H54 (cell line): ENCODE data around the gene HDAC9.

Experiments used
- DNase-seq: peaks from one replicate; pipeline ENCODE4 v3.0.0; 2011; ENCODE audit warnings: low spot score, mixed read lengths; ENCODE audit not compliant: insufficient read length
- FAIRE-seq: peaks from 3 replicates; lab custom pipeline; 2011; peaks lifted over from hg19 to GRCh38; lab: Jason Lieb, UNC
- POLR2A ChIP-seq: IDR thresholded peaks from 2 replicates; pipeline ENCODE4 v1.6.1; 2011; ENCODE audit warnings: low read depth, mild to moderate bottlenecking, low read length

Gene HDAC9

GRCh38 chr7:18472161-18472483 is 23.4 kb upstream of the HDAC9 start:
- no peak for DNase-seq
- FAIRE-seq, result no peak
- no peak for TF ChIP-seq POLR2A

- FAIRE-seq, result no peak
- DNase-seq, result no peak
- no peak for TF ChIP-seq POLR2A
These were observed 22.4 kb upstream of the HDAC9 start for GRCh38 chr7:18473119-18473518.

GRCh38 chr7:18474944-18475343 is 20.6 kb upstream of the HDAC9 start:
- DNase-seq (no peak), FAIRE-seq (peak; percentile 23)
- TF ChIP-seq POLR2A, result no peak

- TF ChIP-seq POLR2A, result no peak
- no peak for DNase-seq
- no peak for FAIRE-seq
These were observed 20.1 kb upstream of the HDAC9 start for GRCh38 chr7:18475488-18475887.

- DNase-seq (no peak), FAIRE-seq (peak; percentile 36)
- TF ChIP-seq POLR2A, result no peak
These were observed 13.8 kb upstream of the HDAC9 start for GRCh38 chr7:18481776-18482175.

GRCh38 chr7:18488049-18488448 is 7.5 kb upstream of the HDAC9 start:
- DNase-seq (no peak), FAIRE-seq (no peak)
- TF ChIP-seq POLR2A, result no peak

- no peak for TF ChIP-seq POLR2A
- DNase-seq (no peak), FAIRE-seq (peak; percentile 67)
These were observed 5.9 kb upstream of the HDAC9 start for GRCh38 chr7:18489624-18490023.

GRCh38 chr7:18491871-18492270 is 3.7 kb upstream of the HDAC9 start:
- DNase-seq (no peak), FAIRE-seq (no peak)
- no peak for TF ChIP-seq POLR2A

- FAIRE-seq, result no peak
- TF ChIP-seq POLR2A, result no peak
- no peak for DNase-seq
These were observed 1.1 kb upstream of the HDAC9 start for GRCh38 chr7:18494406-18494805.

- TF ChIP-seq POLR2A, result no peak
- peak; percentile 65 for FAIRE-seq
- no peak for DNase-seq
These were observed 634 bp upstream of the HDAC9 start for GRCh38 chr7:18494821-18495408.

GRCh38 chr7:18496341-18496700 is 772 bp downstream of the HDAC9 start:
- DNase-seq (no peak), FAIRE-seq (no peak)
- no peak for TF ChIP-seq POLR2A

- DNase-seq, result no peak
- no peak for FAIRE-seq
- TF ChIP-seq POLR2A, result no peak
These were observed 1.5 kb downstream of the HDAC9 start for GRCh38 chr7:18497082-18497481.

- no peak for TF ChIP-seq POLR2A
- FAIRE-seq, result peak; percentile 43
- DNase-seq, result no peak
These were observed 2.3 kb downstream of the HDAC9 start for GRCh38 chr7:18497800-18498199.

- no peak for TF ChIP-seq POLR2A
- no peak for FAIRE-seq
- no peak for DNase-seq
These were observed 2.8 kb downstream of the HDAC9 start for GRCh38 chr7:18498341-18498740.

GRCh38 chr7:18499407-18500177 is 4.0 kb downstream of the HDAC9 start:
- no peak for FAIRE-seq
- TF ChIP-seq POLR2A, result no peak

More at GRCh38 chr7:18499407-18500177, 4.0 kb downstream of the HDAC9 start:
- no peak for DNase-seq
